Sigmoid colon (tissue), 7 donors: Measurements from ENCODE around the gene UNC5C. TPM values are rescaled to one million over a fixed set of nuclear protein-coding genes. Genes with fewer than 3 reads are reported as not detected.

ENCODE experiments used
- DNase-seq: peaks from one replicate; pipeline ENCODE4 v3.0.0-alpha.2; 2019
- H3K27ac ChIP-seq, 4 donors: fragments of 200-600 bp; sonication (generic); one replicate each; pipeline ENCODE4 v1.5.1; 2016 to 2019; ENCODE audit warnings: mild to moderate bottlenecking in 1 of 4
- H3K27me3 ChIP-seq, 3 donors: fragments of 200-600 bp; sonication (generic); one replicate each; pipeline ENCODE4 v1.5.1; 2019; ENCODE audit warnings: mild to moderate bottlenecking in 1 of 3
- H3K36me3 ChIP-seq, 4 donors: fragments of 200-600 bp; sonication (generic); one replicate each; pipeline ENCODE4 v1.5.1; 2016 to 2019
- H3K4me1 ChIP-seq, 4 donors: fragments of 200-600 bp; sonication (generic); one replicate each; pipeline ENCODE4 v1.5.1; 2017 to 2019
- H3K4me3 ChIP-seq, 4 donors: fragments of 200-600 bp; sonication (generic); one replicate each; pipeline ENCODE4 v1.5.1; 2017 to 2019; ENCODE audit warnings: mild to moderate bottlenecking in 2 of 4, moderate library complexity in 1 of 4
- H3K9me3 ChIP-seq, 4 donors: fragments of 200-600 bp in 3 of 4; sonication (generic) in 3 of 4; one replicate each; pipeline versions ENCODE4 v1.5.1 to v1.6.1; 2013 to 2019
- EP300 ChIP-seq, 4 donors: sonication (generic); formaldehyde crosslinking; IDR thresholded peaks; one replicate each; pipeline ENCODE4 v1.6.1; 2017; ENCODE audit warnings: antibody characterized with exemption in 4 of 4
- POLR2A ChIP-seq, 2 donors: fragments of 450-650 bp; IDR thresholded peaks; one replicate each; pipeline ENCODE4 v1.6.1; 2016; ENCODE audit warnings: antibody characterized with exemption in 2 of 2, mild to moderate bottlenecking in 2 of 2, moderate library complexity in 2 of 2
- POLR2AphosphoS5 ChIP-seq, 4 donors: sonication (generic); formaldehyde crosslinking; IDR thresholded peaks; one replicate each; pipeline ENCODE4 v1.6.1; 2017; ENCODE audit warnings: antibody characterized with exemption in 4 of 4
- WGBS, 2 donors: extraction: QIAGEN DNeasy Blood & Tissue Kit; methylation state at CpG; one replicate each; pipeline ENCODE4 v1.1.7; 2013; 5-methylcytosine and 5-hydroxymethylcytosine counted together
- intact Hi-C: fragments of 100-400 bp; cut with DNase I; formaldehyde crosslinking; loops from one replicate; pipeline ENCODE4 v1.15.1; 2023
- polyA plus RNA-seq, 3 donors: library from polyadenylated mRNA; stranded (reverse); fragments of 200-250 nt; gene quantifications; one replicate each; pipeline ENCODE4 v1.2.3, GENCODE V29; 2013
- total RNA-seq, 4 donors: library from RNA; depleted of rRNA; stranded (reverse); fragments of >200 nt; gene quantifications; one replicate each; pipeline ENCODE4 v1.1.0, GENCODE V29; 2016
- TF ChIP-seq, protein P1 (sequence below), 4 experiments: fragments of 450-650 bp in 3 of 4; fragments of 200-600 bp in 1 of 4; IDR thresholded peaks; one replicate each; pipeline ENCODE4 v1.5.1; 2016 to 2019; ENCODE audit warnings: antibody characterized with exemption in 4 of 4, mild to moderate bottlenecking in 3 of 4, moderate library complexity in 2 of 4
- donor health status: healthy with polysubstance abuse.
- donor health status: Bipolar disorder and iron deficiency.
- donor health status: healthy.

The UNC5C gene
- total and polyA plus RNA-seq, 7 donors, result 0.60 to 3.1 (median 1.4) TPM

DNA sequence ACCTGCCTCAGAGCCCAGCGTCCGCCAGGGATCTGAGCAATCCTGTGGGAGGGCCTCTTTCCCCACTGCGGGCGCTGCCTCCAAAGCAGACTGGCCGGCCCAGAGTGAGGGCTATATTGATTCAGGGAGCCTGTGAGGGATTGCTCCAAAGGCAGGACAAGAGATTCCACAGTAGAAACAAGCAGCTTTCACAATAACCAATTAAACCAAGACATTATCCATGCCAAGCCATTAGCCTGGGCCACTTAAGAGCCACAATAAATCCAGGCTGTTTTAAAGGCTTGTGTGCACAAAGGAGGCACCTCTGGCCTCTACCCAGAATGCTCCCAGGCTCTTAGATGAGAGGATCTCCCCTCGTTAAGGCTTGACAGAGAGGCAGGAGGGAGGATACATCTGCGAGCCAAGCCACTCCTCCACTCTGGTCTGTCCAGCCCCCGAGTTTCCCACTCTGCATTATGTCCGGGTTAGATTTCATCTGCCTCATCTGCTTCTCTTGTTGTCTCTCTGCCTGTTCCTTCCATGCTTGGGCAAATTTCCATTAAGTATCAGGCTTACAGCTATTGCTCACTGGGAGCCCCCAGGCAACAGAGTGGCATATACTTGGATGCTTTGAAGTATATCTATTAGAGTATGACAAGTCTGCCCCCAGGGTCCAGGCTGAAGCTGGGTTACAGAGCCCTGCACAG, 357.9 kb downstream of the UNC5C start:
- TF ChIP-seq POLR2A (IDR thresholded peaks at IDR 0.05) (no peak), POLR2AphosphoS5 (IDR thresholded peaks at IDR 0.05) (peak in 2 of 4 donors; percentile 39 to 53)
- intact Hi-C loops, result no loop called here
- H3K27me3 ChIP-seq, result no peaks in the 10 kb centered on the region

DNA sequence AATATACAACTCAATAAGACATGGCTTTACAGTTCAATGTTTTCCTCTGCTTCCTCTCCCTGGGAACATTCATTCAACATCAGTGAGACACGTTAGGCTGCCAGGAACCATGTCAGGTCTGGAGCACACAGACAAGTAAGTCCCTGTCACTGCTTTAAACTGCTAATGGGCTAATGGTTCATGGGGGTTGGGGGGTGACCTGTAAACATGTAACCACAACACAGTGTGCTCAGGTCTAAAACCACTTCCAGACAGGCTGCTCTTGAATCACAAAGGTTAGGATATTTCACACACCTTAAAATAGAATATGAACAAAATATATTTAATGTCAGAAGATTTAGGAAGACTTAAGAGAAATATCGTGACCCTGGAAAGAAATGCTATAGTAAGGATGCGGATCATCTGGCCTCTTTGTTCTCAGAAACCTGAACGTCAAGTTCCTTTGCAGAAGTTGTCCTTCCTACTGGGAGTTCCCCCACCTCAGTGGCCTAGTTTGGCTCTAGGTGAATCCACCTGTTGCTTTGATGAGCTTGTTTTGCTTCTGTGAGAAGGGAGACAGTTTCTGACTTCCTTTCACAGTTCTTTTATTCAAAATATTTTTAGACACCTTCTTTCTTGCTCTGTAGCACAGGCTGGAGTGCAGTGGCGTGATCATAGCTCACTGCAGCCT, 359.9 kb downstream of the UNC5C start:
- WGBS, 2 donors, result 74 to 78% methylated on average over 5 of the region's 5 CpGs
- intact Hi-C loops, result no loop called here
- DNase-seq, result no peak
- Histone ChIP-seq H3K4me3 (no peak overlapping the region), H3K4me1 (peaks cover 0 to 8% (median 3%) of the 10 kb centered on the region in 4 donors), H3K36me3 (no peaks in the 10 kb centered on the region), H3K27me3 (no peaks in the 10 kb centered on the region), H3K9me3 (no peaks in the 10 kb centered on the region), H3K27ac (no peak overlapping the region)
- TF ChIP-seq, protein P1, sequence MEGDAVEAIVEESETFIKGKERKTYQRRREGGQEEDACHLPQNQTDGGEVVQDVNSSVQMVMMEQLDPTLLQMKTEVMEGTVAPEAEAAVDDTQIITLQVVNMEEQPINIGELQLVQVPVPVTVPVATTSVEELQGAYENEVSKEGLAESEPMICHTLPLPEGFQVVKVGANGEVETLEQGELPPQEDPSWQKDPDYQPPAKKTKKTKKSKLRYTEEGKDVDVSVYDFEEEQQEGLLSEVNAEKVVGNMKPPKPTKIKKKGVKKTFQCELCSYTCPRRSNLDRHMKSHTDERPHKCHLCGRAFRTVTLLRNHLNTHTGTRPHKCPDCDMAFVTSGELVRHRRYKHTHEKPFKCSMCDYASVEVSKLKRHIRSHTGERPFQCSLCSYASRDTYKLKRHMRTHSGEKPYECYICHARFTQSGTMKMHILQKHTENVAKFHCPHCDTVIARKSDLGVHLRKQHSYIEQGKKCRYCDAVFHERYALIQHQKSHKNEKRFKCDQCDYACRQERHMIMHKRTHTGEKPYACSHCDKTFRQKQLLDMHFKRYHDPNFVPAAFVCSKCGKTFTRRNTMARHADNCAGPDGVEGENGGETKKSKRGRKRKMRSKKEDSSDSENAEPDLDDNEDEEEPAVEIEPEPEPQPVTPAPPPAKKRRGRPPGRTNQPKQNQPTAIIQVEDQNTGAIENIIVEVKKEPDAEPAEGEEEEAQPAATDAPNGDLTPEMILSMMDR (IDR thresholded peaks at IDR 0.05), result no peak
- TF ChIP-seq EP300 (IDR thresholded peaks at IDR 0.05) (no peak), POLR2AphosphoS5 (IDR thresholded peaks at IDR 0.05) (no peak), POLR2A (IDR thresholded peaks at IDR 0.05) (no peak)

More for the DNA sequence above, 357.9 kb downstream of the UNC5C start:
- H3K4me3 ChIP-seq, result no peak overlapping the region
- 70 to 71% methylated on average over 9 of the region's 9 CpGs for WGBS, 2 donors
- no peak for DNase-seq
- no peaks in the 10 kb centered on the region for H3K36me3 ChIP-seq
- no peaks in the 10 kb centered on the region for H3K9me3 ChIP-seq
- H3K4me1 ChIP-seq, result peaks cover 0 to 8% (median 3%) of the 10 kb centered on the region in 4 donors
- H3K27ac ChIP-seq, result no peak overlapping the region

DNA sequence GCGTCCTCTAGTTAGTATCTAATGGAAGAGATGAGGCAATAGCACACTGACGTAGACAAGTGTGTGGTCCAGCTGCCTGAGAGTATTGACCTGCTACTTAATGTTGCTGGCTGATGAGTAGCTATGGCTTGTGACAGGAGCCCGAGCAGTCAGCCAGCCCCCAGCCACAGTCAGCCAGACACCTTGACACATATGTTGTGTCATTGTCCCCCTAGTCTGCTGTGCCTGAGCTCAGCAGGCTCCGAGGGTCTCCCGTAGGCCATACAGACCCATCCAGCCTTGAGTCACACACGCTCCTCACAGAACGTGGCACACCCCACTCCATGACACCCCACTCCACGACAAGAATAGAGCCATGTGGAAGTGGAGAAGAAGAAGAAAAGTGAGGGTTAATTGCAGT, 362.1 kb downstream of the UNC5C start:
- no peaks in the 10 kb centered on the region for H3K27me3 ChIP-seq
- intact Hi-C loops, result no loop called here
- TF ChIP-seq EP300 (IDR thresholded peaks at IDR 0.05), result no peak
- no peak for TF ChIP-seq POLR2A (IDR thresholded peaks at IDR 0.05)
- TF ChIP-seq POLR2AphosphoS5 (IDR thresholded peaks at IDR 0.05), result no peak
- TF ChIP-seq, protein P1 (IDR thresholded peaks at IDR 0.05), result no peak
- H3K36me3 ChIP-seq, result no peaks in the 10 kb centered on the region
- no peaks in the 10 kb centered on the region for H3K9me3 ChIP-seq
- peaks cover 0 to 8% (median 3%) of the 10 kb centered on the region in 4 donors for H3K4me1 ChIP-seq
- no peak overlapping the region for H3K27ac ChIP-seq
- H3K4me3 ChIP-seq, result no peak overlapping the region
- no peak for DNase-seq
- WGBS, 2 donors, result 90 to 94% methylated on average over 8 of the region's 8 CpGs

DNA sequence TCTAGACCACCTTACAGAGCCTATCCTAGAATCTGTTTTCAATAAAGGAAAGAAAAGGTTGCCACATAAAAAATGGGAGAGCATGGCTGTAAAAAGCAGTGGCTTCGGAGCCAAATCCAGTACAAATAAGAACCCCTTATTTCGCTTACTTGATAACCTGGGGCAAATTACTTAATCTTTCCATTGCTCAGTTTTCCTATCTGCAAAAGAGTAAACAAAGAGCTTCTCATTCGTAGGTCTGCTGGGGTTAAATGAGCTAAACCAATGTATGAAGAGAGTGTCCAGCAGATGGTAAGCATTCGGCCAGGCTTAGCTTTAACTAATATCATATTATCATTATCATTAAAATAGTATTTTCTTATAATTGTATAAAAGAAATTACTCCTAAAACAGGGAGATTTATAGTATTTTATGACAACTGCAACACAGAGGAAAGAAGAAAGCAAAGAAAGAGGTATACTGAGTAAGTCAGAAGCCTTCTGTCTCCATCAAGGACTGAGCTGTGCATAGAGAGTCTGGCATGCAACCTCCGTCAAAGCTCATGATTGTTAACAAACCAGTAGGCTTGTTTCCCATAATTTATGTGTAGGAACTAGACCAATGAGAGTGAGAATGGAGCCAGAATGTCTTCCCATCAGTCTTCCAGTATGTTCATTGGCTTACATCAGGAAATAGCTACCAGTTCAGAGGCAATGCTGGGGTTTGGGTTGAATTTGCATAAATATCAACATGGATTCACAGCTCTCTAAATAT, 364.9 kb downstream of the UNC5C start:
- TF ChIP-seq POLR2A (IDR thresholded peaks at IDR 0.05) (no peak), POLR2AphosphoS5 (IDR thresholded peaks at IDR 0.05) (no peak), EP300 (IDR thresholded peaks at IDR 0.05) (no peak)
- TF ChIP-seq, protein P1 (IDR thresholded peaks at IDR 0.05), result no peak
- DNase-seq, result no peak
- Histone ChIP-seq H3K36me3 (no peaks in the 10 kb centered on the region), H3K27me3 (no peaks in the 10 kb centered on the region), H3K4me1 (no peaks in the 10 kb centered on the region), H3K4me3 (no peak overlapping the region), H3K27ac (no peak overlapping the region), H3K9me3 (no peaks in the 10 kb centered on the region)
- intact Hi-C loops, result no loop called here
- WGBS, 2 donors, result 83 to 87% methylated on average over 5 of the region's 5 CpGs

DNA sequence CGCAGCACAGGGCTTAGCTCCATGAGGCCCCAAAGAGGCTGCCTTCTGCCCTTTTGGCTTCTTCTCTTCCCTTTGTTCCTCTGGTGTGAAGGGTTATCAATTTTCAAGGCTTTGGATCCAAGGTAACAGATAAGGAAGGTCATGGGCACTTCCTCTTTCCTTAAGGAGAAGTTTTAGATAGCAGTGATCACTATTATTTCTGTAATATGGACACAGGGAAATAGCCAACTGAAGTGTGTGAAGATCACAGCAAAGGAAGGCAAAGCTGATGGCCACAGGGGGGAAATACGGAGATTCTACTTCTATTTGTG, 366.8 kb downstream of the UNC5C start:
- H3K36me3 ChIP-seq, result no peaks in the 10 kb centered on the region
- 42 to 49% methylated on average over 2 of the region's 2 CpGs for WGBS, 2 donors
- DNase-seq, result no peak
- no peaks in the 10 kb centered on the region for H3K27me3 ChIP-seq
- TF ChIP-seq, protein P1 (IDR thresholded peaks at IDR 0.05), result no peak
- no peak for TF ChIP-seq POLR2A (IDR thresholded peaks at IDR 0.05)
- TF ChIP-seq EP300 (IDR thresholded peaks at IDR 0.05), result no peak
- no peak for TF ChIP-seq POLR2AphosphoS5 (IDR thresholded peaks at IDR 0.05)
- no peaks in the 10 kb centered on the region for H3K9me3 ChIP-seq
- H3K4me3 ChIP-seq, result no peak overlapping the region
- intact Hi-C loops, result no loop called here
- no peaks in the 10 kb centered on the region for H3K4me1 ChIP-seq
- no peak overlapping the region for H3K27ac ChIP-seq
